T1000 (cell line): ENCODE measurements around the gene OPN4.

Experiments used
- DNase-seq: peaks from one replicate; lab custom pipeline; 2025; ENCODE audit warnings: mixed read lengths; lab: John Stamatoyannopoulos, UW

Gene OPN4

DNA sequence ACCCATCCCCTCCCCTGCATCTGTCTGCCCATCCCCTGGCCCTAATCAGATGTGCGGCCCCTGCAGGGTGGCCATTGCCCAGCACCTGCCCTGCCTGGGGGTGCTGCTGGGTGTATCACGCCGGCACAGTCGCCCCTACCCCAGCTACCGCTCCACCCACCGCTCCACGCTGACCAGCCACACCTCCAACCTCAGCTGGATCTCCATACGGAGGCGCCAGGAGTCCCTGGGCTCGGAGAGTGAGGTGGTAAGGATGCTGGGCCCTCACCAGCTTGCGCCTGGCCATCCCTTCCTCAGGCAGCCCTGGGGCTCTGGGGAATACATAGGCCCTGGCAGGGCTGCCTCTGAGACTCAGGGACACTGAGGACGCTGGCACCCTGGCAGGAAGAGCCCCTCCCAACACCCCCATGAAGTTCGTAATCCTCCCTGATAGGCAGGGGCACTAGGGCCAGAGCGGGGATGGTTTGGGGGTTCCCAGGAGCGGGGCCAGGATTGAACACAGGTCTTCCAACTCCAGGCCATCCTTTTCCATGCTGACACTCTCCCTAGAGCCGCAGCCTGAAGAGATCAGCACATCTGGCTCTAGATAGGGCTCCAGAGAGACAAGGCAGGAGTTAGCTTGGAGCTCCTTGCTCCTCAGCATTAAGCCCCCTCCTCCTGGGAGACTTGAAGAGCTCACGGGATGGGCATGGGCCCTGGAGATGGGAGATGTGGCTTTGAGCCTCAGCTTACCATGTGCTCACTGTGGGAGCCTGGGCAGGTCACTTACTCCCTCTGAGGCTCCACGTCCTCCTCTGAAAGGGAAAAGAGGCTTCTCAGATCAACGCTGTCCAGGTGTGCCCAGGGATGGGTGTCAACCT, 8.1 kb downstream of the OPN4 start:
- DNase-seq, result no peak

DNA sequence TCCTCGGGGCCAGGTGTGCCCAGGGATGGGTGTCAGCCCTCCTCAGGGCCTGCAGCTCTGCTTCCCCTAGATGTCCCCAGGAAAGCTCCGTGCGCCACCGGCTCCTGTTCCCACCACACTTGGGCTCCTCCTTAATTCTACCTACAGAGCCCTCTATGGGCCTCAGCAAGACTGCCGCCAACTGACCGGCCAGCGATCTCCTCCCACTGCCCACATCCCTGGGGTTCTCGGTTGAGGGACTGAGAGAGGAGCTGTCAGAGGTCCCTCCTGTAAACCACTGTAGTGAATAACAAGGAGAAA, 8.6 kb downstream of the OPN4 start:
- DNase-seq, result no peak

- no peak for DNase-seq
Measured at GRCh38 chr10:86663576-86664339, 9.4 kb downstream of the OPN4 start.

GRCh38 chr10:86664341-86665217, 10.2 kb downstream of the OPN4 start:
- no peak for DNase-seq

DNA sequence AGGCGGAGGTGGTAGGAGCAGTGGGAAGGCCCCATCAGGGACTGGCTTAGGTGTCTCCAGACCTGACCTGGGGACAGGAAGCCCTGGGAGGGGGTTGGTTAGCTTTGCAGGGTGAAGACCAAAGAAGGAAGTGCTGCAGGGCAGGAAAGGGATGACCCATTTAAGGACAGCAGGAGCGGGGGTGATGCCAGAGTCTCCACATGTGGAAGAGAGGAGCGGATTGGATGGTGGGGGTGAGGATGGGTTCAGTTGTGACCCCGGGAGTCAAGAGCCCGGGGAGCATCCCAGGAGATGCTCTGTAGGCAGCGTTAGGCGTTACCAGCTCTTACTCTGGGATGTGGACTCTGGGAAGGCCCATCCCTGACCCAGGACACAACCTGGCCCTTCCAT, 10.9 kb downstream of the OPN4 start:
- DNase-seq, result no peak

DNA sequence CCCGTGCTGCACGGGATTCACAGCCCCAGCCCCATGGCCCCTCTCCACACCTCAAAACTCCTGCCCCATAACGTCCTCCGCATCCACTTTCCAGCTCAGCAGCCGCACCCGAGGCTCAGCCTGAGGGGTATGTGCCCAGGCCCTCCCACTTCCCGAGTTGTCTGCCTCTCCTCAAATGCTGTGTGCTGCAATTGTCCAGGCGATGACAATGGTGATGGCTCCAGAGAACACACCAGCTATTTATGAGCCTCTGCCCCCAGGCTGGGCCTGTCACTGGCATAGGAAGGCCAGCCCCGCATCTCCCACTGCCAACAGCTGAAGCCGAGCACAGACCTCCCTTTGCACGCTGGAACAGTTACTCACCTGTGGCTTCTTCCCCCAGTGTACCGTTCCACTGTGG, 11.5 kb downstream of the OPN4 start:
- no peak for DNase-seq

DNA sequence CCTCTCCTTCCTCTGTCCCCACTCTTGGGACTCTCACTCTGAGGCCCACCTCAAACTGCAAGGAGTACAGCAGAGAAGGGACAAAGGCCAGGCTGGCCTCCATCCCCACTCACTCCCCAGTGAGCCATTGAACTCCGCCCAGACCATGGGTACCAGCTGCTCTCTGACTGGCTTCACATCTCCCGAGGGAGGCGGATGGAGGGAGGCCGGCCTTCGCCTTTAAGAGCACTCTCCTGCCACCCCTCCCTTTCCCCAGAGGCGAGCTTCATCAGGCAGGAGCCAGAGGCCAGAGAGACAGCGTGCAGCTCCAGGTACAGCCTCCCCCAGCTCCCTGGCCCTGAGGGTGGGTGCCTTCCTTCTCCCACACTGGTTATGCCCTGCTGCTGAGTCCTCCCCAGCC, 12.2 kb downstream of the OPN4 start:
- no peak for DNase-seq

DNA sequence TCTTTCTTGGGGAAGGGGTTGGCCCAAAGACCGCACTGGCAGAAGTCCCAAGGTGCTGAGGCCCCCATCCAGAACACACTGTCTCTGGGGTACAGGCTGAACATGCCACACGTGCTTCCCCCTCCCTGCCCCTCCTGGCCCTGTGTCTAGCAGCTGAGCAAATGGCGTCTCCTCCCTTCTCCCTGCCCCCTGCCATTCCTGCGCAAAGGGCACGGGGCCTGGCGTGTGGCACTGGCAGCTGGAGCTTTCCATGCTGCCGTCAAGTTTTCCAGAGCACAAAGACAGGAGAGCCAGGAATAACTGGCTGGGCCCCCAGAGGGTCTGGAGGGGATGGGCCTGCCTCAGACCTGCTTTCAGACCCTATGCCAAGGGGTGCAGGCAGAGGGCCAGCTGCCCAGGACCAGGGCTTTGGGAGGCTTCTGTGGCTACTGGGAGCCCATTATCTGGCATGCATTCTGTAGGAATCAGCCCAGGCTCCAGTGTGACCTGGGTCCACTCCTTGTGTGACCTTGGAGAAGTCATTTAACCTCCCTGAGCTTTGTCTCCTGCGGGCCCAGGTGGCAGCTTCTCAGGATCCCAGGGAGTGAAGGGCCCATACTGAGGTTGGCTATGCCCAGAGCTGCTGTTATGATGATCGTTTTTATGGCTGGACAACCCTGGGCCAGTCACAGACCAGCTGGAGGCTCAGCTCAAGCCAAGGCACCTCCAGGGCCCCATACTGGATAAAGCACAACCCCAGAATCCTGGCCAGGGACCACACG, 13.3 kb downstream of the OPN4 start:
- no peak for DNase-seq

- DNase-seq, result no peak
Measured at GRCh38 chr10:86668297-86669165, 14.2 kb downstream of the OPN4 start, which contains the start of gene LDB3. Gene LDB3 (plus strand): TSS chr10:86668511. CDS start chr10:86668692, 181 bp downstream.

- DNase-seq, result no peak
Measured at GRCh38 chr10:86670290-86670811, 16.0 kb downstream of the OPN4 start.

GRCh38 chr10:86670876-86671275, 16.5 kb downstream of the OPN4 start:
- no peak for DNase-seq

- no peak for DNase-seq
Measured at GRCh38 chr10:86671419-86671818, 17.1 kb downstream of the OPN4 start.

- DNase-seq, result no peak
Measured at GRCh38 chr10:86671985-86672710, 17.8 kb downstream of the OPN4 start.

DNA sequence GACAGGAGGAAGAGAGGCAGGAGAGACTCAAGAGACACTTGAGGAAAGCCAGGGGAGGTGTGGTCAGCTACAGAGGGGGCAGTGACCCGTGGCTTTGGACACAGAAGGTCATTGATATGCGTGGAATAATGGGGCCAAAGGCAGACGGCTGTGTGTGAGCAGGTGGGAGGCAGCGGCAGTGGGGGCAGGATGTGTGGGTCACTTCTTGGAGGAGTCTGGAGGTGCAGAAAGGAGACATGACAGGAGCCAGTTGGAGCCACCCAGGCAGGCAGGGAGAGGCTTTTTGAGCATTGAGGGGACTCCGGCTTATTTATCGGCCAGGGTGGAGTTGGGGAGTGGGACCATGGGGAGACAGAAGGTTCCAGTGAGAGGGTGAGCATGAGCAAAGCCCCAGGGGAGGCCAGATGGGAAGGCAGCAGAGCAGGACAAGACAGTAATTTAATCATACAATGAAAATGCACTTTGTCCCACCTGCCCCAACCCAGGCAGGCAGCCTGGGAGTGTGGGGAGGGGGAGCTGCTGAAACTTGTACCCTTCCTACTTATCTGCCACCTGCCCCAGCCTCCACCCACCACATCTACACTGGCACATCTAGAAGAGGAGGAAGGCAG, 19.0 kb downstream of the OPN4 start:
- DNase-seq, result no peak

GRCh38 chr10:86673827-86674581, 19.7 kb downstream of the OPN4 start:
- DNase-seq, result no peak

DNA sequence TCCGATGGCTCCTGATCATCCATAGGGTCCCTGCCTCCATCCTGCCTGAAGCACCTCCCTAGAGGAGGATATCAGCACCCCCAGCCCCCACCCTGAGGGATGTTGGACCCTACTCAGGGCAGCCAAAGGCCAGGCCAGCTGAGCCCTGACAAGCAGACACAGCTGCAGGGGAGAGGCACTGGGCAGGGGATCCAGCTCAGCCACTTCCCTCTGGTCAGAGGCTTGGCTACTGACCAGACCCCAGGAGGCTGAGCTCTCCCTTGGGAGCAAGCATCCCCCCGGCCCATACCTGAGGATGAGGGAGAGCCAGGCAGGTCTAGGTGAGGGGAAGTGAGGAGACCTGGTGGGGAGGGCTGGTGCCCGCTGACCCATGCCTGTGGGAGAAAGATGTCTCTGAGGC, 20.6 kb downstream of the OPN4 start:
- no peak for DNase-seq

DNA sequence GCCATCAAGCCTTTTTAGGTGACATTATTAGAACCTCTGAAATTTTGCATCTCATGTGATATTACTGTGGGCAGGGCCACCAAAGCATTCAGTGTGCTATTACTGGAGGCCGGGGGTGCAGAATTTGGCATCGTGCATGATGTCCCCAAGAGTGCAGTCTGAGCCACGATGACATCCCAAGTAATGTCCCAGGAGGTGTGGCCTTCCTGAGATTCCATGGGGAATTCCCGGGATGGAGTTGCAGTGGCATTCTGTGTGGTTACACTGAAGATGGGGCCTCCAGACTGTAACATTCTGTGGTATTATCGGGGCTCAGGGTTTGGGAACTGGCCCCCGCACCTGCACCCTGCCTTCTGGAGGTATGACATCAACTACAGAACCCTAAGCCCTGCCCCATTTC, 23.0 kb downstream of the OPN4 start:
- no peak for DNase-seq

GRCh38 chr10:86678999-86679792, 24.8 kb downstream of the OPN4 start:
- DNase-seq, result no peak
